CD1c-positive myeloid dendritic cell (primary cell): ENCODE data around the gene CTIF.
A peak's percentile ranks its signal among the peaks of the same experiment; 100 is the strongest.

Experiments used
- DNase-seq: peaks from one replicate; pipeline ENCODE4 v3.0.0-alpha.2; 2016; ENCODE audit errors: extremely low spot score

The CTIF gene

DNA sequence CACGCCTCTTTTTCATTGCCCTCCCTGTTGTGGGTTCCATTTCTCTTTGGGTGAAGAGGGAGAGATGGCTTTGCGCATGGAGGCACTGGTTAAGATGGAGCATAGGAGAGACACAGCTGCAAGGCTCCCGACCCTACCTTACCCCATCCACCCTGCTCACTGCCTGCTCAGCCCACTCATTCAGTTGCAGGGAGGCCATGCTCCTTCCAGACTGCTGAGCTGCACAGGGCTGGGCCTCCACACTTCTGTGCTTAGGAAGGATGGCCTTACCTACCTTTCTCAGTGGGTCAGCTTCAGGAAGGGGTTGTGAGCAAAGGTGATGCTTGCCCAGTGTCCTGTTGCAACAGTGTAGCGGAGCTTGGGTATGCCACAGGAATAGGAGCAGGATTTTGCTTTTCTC lies 127.8 kb downstream of the CTIF start:
- DNase-seq, result no peak

DNA sequence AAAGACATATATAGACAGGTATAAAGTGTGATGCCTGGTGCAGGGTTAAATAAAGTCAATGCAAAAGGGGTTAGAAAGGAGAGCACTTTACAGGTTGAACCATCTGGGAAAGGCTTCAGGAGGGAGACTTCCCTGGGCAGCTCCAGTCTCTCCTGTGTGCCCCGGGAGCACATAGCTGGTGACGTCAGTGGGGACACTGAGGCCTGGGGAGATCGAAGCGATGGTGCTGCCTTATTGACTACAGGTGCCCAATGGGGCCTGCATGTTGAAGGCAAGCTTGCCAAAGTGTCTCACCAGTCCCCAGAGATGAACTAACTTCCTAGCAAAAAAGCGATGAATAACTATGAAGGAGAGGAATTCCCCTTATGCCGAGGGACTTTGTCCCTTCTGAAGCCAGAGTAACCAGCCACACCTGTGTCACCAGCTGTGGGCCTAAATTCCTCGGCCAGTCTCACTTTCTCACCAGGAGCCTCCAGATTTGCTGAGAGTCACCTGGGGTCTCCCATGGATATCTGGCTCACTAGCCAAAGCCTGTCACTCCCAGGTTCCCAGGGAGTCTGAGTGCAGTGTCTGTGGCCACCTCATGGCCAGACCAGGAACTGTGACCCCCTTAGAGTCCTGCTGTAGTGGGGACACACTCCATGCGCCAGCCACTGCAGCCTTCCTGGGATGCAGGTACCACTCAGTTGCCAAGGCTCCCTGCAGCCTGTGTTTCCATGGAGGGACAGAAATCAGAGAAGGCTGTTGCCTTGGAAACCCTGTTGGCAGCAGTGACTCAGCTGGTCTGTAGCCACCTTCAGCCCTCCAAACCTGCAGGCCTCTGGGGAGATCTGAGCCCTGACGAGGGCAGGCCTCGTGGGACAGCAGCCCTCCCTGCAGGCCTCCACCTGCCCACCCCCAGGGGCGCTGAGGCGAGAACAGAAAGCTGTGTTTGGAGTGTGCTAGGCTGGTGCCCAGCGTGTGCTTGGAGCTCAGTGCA lies 128.7 kb downstream of the CTIF start:
- no peak for DNase-seq

DNA sequence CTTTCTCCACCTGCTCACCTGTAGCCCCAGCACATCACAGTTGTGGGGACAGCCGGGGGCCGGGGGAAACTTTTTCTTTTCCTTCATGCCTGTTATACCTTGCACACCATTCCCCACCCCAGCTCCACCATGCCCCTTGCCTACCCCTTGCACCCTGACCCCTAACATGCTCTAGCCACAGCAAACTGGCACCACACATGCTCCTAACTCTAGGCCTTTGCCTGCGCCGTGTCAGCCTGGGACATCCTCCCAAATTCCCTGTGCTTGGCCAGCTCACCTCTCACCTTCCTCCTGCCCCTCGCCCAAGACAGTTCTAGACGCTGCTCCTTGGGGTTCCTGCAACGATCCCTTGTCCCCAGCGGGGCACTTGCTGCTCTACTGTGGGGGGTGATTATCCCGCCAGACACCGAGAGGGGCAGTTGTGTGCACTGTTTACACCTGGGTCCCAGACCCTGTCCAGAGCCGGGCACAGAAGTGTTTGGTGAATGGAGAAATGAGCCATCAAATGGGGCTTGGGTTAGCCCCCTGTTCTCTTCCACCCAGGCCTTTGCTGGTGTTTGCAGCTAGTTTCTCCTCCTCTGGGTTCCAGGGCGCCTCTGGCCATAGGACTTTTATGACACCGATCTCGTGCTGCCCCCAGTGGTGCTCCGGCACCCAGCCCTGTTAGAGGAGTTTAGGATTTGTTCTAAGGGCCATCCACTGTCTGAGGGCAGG lies 129.8 kb downstream of the CTIF start:
- DNase-seq, result no peak

DNA sequence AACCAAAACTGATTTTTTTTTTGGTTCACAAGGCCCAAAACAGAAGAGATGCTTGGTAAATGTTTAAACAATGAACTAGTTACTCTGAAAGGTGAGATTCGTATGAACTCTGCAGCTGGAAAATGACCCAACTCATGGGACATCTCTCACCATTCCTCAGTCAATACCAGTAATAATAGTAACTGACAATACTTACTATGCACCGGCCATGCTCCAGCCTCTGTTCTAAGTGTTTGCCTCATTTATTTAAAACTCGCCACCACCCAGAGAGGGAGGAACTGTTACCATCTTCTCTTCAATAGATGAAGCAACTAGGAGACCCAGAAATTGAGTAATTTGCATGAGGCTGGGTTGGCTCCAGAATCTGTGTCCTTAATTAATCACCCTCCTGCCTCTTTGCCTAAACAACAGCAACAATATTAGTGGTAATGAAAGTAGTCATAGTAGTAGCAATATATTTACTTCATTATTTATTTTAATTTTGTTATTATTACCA lies 130.4 kb downstream of the CTIF start:
- DNase-seq, result no peak

DNA sequence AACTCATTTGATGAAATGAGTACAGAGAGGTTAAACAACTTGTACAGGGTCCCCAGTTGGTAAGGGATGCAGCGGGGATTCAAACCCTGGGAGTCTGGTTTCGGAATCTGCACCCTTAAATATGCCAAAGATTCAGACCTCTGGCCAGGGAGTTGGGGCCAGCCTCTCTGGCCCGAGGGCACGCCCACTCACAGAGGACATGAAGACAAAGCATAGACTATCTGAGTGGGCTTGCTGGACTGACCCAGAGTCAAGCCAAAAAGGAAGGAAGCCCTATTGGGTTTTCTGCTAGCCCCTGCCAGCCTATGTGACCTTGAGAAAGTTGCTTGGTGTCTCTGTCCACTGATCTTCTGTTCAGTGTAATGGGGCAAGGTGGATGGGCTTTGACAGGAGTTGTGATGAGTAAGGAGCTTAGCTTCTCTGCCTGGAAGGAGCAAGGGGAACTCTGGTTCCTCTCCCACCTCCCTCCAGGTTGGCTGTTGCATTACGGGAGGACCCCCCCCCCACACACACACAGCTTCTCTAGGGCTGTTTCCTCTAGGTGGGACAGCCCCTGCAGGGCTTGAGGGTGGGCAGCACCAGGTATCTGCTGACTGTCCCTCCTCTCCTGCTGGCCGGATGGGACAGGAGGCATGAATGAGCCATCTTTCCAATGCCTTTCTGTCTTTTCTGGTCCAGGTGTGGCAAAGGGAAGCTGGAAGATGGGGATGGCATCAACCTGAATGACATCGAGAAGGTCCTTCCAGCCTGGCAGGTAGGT lies 131.3 kb downstream of the CTIF start:
- no peak for DNase-seq

DNA sequence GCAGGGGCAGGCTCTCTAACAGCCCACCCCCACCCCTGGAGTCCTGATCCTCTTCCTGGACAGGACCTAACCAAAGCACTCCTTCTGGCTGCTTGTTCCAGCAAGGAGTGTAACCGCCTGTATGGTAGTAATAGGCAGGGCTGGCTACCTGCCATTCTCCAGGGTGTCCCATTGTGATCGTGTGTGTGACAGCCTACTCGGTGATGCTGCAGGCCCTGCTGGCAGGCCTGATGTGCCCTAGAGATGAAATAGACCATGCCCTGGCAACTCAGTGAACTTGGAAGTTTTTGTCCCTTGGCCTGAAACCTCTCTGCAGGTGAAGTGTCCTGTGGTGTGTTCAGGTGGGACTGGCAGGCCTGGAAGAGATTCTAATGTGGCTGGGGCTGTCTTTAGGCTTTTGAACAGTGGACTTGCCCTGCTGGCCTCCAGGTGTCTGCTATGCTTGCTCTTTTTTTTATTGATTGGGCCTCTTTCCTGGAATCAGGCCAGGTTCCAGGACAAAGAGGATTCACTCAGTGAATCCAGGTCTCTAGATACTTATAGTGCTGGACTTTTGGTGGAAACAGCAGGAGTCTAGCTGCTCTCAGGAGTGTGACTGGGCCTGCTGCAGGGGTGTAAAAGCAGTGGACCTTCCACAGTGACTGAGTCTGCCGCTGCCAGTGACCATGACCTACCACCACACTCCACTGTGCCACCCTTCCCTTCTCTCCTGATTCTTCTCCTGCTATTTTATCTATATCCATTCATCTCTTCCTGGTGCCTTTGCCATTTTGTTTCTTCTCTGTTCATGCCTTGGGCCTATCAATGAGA lies 132.1 kb downstream of the CTIF start:
- no peak for DNase-seq

DNA sequence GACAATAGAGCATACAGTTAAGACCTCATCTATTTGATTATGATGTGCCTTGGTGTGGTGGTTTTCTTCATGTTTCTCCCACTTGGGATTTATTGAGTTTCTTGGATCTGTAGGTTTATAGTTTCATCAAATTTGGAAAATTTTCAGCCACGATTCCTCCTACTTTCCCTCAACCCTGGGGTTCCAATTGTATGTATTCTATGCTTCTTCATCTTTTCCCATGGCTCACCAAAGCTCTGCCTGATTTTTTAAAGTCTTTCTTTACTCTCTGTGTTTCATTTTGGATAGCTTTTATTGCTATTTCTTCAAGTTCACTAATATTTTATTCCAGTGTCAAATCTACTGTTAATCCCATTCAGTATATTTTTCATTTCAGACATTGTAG lies 132.7 kb downstream of the CTIF start:
- DNase-seq, result no peak

DNA sequence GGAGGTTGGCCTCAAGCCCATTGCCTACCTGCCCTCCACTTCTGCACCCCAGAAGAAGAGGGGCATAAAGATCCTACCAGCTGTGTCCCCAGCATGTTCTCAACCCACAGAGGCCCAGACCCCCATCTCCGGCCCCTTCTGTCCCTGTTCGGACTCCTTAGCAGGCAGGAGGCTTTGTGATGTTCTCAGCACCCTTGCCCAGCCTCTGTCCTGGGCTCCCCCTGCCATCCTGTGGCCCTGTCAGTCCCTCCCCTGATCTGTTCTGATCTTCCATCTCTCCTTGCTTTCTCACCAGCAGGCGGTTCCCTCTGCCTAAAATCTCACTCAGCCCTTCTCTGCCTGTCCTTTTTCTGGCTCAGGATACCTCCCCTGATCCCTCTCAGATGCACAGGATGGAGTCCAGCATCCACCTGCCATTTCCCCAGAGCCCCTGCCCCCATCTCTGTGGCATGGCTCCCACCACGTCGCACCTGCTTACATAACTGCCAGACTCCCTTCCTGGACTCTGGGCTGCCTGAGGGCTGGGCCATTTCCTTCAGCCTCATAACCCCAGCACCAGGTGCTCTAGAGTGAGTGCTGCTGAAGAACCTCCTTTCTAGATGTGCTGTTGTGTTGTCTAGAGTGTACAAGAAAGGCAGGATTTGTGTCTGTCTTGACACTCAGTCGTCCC lies 134.0 kb downstream of the CTIF start:
- no peak for DNase-seq

DNA sequence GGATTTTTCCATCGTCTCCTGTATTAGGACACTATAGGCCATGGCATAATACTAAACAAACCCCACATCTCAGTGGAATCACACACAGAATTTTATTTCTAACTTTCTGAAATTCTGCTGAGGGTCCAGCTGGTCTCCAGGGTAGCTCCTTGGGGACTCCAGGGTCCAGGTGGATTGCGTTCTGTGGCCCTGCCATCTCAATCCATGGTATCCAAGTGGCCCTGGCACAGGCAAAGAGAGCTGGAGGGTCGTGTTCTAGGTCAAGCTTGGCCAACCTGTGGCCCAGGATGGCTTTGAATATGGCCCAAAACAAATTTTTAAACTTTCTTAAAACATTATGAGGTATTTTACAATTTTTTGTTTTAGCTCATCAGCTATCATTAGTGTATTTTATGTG lies 134.6 kb downstream of the CTIF start:
- no peak for DNase-seq

DNA sequence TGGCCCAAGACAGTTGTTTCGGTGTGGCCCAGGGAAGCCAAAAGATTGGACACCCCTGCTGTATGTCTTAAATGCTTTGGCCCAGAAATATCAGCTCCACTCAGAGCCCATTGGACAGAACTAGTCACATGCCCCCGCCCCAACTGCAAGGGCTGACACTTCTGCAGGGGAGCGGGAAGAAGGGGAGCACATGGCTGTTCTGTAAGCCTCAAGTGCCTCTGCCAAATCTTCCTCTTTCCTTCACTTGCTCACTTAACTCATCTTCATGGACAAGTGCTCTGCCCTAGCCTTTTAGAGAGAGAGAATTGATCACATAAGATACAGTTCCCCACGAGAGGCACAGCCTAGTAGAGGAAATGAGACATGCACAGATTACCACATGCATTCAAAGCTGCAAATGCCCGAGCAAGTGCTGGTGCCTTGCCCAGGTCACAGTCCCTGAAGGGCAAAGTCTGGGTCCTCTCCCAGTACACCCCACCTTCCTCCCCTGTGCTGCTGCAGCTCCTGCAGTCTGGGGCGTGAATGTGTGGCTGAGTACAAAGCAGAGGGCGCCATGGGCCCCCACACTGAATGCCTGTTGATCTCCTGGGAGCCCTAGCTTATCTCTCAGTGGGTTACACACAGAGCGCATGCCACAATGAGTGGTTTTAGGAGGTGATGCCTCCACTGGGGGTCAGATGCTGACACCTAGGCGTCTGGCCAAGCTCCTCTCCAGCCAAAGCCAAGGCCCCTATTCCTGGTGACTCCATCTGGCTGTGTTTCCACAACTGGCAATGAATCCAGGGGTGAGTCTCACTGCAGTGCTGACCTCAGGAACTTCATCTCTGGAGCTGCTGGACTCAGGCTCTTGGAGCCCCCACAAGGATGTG lies 135.3 kb downstream of the CTIF start:
- peak; percentile 43 for DNase-seq

DNA sequence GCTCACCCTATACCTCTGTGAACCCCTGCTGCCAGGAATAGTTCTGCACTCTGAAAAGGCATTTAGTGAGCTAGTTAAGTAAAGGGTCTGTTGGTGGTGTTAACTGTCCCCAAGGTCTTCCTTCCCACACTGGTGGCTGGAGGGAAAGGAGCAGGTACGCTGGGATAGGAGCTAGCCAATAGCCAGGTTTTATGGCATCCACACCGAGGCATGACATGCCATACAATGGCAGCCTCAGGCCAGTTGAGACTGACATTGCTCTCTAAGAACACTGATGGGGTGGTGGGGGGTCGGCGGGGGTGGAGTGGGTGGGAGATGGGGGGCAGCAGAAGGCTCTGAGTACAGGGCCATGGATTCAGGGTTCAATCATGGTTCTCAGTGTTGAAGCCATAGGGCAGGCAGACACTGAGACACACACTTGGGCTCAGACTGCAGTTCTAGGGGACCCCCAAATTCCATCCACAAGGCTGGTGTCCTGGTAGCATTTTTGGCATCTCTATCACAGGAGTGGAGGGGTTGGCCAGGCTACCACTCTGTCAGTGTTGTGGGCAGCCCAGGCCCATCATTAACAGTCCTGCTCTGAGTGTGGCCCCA lies 136.0 kb downstream of the CTIF start:
- no peak for DNase-seq

DNA sequence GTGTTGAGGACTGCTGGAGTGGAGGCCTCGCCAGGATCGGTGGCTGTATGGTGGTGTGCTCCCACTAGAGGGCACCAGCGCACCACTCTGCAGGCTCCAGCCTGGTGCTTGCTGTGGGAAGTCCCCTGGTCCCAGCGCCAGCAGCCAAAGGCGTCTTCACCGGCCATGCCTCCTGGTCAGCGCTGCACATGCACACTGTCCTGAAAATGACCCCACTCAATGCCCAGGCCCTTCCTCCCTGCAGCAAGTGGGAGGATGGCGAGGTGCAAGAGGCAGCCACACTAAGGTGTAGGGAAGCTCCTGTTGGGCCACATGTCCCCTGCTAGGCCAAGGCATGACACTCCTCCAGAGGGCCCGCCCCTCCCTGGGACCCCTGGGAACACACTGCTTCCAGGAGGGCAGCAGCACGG lies 136.5 kb downstream of the CTIF start:
- peak; percentile 90 for DNase-seq

DNA sequence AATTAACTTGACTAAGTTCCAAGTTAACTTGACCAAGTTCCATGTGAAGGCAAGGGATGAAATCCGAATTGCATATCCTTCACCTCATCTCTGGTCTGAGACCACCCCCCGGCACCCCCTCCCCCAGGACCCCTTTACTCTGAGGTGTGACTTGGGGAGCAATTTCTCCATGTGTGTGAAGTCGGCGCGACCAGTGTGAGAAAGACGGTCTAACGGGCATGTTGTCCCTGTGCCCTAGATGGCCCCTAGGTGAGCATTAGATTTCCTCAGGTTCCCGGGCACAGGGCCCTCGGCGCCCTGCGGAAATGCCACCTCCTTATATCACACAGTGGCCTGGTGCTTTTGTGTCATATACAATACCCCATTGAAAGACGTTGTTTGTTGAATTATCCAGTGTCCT lies 137.1 kb downstream of the CTIF start:
- no peak for DNase-seq

DNA sequence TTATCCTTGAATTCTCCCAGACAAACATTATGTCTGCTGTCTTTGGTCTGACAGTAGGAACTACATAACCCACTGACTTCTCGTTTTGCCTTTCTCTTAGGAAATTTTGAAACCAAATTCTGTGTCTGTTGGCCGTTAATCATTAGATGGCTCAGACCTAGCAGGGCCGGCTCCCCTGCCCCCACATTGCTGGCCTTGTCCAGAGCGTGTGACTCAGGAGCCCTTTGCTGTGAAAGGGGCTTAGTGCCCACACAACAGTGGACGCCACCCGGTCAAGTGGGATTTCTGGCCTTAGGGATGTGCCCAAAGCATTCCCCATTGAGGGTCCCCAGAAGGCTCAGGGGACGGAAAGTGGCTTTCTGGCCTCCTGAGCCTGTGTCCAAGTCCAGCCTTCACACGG lies 137.5 kb downstream of the CTIF start:
- DNase-seq, result peak; percentile 58

DNA sequence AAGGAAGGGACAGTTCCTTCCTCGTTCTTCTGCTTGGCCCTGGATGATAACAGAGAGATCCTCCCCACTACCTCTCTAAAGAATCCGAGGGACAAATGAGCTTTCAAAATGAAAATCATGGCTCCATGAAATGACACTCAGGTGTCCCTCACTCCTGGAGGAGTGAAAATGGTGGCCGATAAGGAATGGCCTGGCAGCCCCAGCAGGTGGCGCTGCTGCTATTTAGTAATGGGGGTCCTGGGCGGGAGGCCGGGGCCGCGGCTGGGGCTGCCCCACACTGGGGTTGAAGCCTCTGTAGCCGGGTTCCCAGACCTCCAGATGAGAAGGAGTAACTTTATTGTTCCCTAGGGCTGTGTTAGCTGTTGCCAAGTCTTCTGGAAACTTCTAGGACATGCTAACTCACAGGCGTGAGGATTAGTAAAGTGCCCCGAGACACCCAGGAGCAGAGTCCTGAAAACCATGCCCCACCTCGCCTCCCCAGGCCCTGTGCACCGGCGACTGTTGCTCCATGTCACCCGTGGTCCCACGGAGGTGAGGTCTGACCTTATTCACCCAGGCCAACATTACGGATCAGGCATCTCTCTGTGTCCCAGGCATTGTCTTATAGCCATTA lies 138.0 kb downstream of the CTIF start:
- DNase-seq, result peak; percentile 65

DNA sequence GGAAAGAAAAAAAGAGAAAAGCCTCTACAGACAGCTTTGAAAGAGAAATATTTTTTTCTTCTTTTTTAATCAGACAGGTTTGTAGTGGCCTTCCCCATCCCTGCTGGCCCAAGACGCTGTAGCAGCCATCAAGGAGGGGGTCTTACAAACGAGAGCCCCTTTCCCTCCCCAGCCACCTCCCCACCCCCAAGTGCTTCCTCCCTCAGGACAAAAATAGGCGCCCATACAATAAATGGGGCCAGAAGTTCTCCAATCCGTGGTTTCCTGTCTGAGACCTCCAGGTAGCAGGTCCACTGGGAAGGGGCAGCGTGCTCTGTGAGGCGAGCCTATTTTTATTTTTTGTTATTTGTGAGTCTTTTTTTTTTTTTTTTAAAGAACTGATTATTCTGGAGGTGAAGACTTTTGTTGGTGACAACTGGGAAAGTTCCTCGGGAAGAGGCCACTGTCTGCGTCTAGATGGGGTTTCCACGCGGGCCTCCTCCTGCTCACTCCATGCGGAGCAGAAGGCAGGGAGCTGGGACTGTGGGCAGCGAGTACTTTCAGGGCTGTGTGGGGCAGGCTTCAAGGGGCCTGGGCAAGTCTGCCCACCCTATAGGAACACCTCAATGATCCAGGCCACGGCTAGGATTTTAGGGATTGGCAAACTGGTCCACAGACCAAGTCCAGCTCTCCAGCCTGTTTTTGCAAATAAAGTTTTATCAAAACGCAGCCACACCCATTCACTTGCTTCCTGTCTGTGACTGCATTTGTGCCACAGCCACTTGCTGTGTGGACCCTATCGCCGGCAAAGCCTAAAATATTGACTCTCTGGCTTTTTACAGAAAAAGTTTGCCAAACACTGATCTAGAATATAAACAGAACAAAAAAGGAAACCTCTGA lies 139.6 kb downstream of the CTIF start:
- no peak for DNase-seq

DNA sequence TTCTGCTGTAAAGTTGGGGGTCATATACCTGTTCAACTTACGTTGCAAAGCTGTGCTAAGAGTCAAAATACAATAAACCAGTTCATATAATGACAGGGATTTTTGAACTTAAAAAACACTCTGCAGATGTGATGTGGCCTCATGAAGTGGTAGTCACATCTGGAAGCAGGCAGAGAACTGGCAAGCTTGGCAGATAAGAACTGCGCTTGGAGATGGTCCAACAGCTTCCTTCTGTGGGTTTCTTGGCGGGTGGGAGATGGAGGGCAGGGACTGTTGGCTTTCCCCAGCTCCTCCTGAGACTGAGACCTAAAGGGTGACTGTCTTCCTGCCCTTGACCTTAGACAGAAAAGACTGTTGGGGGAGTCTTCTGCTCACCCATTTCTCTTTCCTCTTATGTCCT lies 140.4 kb downstream of the CTIF start:
- no peak for DNase-seq
